K562 (cell line): Measurements from ENCODE around the gene FAM114A2. TPM values are rescaled to one million over a fixed set of nuclear protein-coding genes. Genes with fewer than 3 reads are reported as not detected.

ENCODE experiments used
- FOXK1 ChIP-seq: sonication (generic); formaldehyde crosslinking; IDR thresholded peaks from 2 replicates; pipeline ENCODE4 v1.8.0; 2022; ENCODE audit warnings: missing genetic modification reagents, mild to moderate bottlenecking, borderline replicate concordance
- GATAD2B ChIP-seq: fragments of 450-650 bp; IDR thresholded peaks from 2 replicates; pipeline ENCODE4 v1.6.1; 2017; ENCODE audit warnings: mild to moderate bottlenecking, borderline replicate concordance
- JUN ChIP-seq, 2 experiments: sonication (generic) in 1 of 2; formaldehyde crosslinking in 1 of 2; IDR thresholded peaks; 2 replicates each; pipeline versions ENCODE4 v1.6.1 to v1.8.0; 2012 to 2022; ENCODE audit warnings: borderline replicate concordance in 2 of 2, mild to moderate bottlenecking in 2 of 2, improper control_type of control experiment in 1 of 2, low read depth in 1 of 2, low read length in 1 of 2, missing genetic modification reagents in 1 of 2
- MTA3 ChIP-seq: fragments of 450-650 bp; formaldehyde crosslinking; IDR thresholded peaks from 2 replicates; pipeline ENCODE4 v1.6.1; 2017; ENCODE audit warnings: mild to moderate bottlenecking, borderline replicate concordance
- NUFIP1 ChIP-seq: fragments of 450-650 bp; IDR thresholded peaks from 2 replicates; pipeline ENCODE4 v1.6.1; 2018; ENCODE audit not compliant: partially characterized antibody
- RAD51 ChIP-seq: fragments of 450-650 bp; IDR thresholded peaks from 2 replicates; pipeline ENCODE4 v1.7.1; 2016; ENCODE audit warnings: low read depth, mild to moderate bottlenecking, borderline replicate concordance
- SIN3B ChIP-seq: fragments of 450-650 bp; IDR thresholded peaks from 2 replicates; pipeline ENCODE4 v1.6.1; 2017; ENCODE audit warnings: low read depth, mild to moderate bottlenecking, moderate library complexity
- SREBF1 ChIP-seq: fragments of 150-350 bp; IDR thresholded peaks from 2 replicates; pipeline ENCODE4 v1.6.1; 2014; ENCODE audit warnings: antibody characterized with exemption, low read depth, low read length, borderline replicate concordance
- ZNF551 ChIP-seq: fragments of 250-450 bp; sonication (Bioruptor Pico); IDR thresholded peaks from 2 replicates; pipeline ENCODE4 v1.5.0; 2021; ENCODE audit warnings: mild to moderate bottlenecking, moderate library complexity
- ZNF586 ChIP-seq: fragments of 450-650 bp; formaldehyde crosslinking; conservative IDR thresholded peaks from 2 replicates; pipeline ENCODE4 v1.4.0; 2020; ENCODE audit warnings: mild to moderate bottlenecking, moderate library complexity
- polyA plus RNA-seq, 8 experiments: library from polyadenylated mRNA; depleted of rRNA in 4 of 8; stranded (reverse) in 5 of 8; unstranded in 3 of 8; fragments of >200 nt; fragmentation: Nextera tagmentation in 2 of 8; fragmentation: Illumina TruSeq in 1 of 8; extraction: Ambion mirVana in 2 of 8; extraction: Trizol in 1 of 8; gene quantifications; 2 replicates each; pipeline versions ENCODE4 v1.2.1 to v1.2.3, GENCODE V29; 2011 to 2014; ENCODE audit warnings: inconsistent platforms in 1 of 8, missing spikeins in 1 of 8
- total RNA-seq, 7 experiments: library from RNA; depleted of rRNA in 6 of 7; stranded (reverse); fragments of >200 nt in 6 of 7; fragmentation: Illumina TruSeq in 2 of 7; extraction: Trizol in 2 of 7; gene quantifications; 2 replicates each; pipeline versions ENCODE4 v1.2.1 to v1.2.3, GENCODE V29; 2011 to 2021; ENCODE audit warnings: low replicate concordance in 1 of 7
- TF ChIP-seq, protein P1 (sequence below): sonication (generic); formaldehyde crosslinking; IDR thresholded peaks from 2 replicates; pipeline ENCODE4 v1.8.0; 2022; ENCODE audit warnings: mild to moderate bottlenecking, missing genetic modification reagents
- TF ChIP-seq, protein P2 (sequence below): IDR thresholded peaks from 3 replicates; pipeline ENCODE4 v1.6.1; 2011; ENCODE audit warnings: borderline replicate concordance, mild to moderate bottlenecking, moderate library complexity; ENCODE audit not compliant: insufficient read length; ENCODE audit errors: extremely low read depth
- TF ChIP-seq, protein P3 (sequence below), 2 experiments: IDR thresholded peaks; 2 replicates each; pipeline ENCODE4 v1.6.1; 2012; ENCODE audit warnings: improper control_type of control experiment in 2 of 2, low read depth in 2 of 2, low read length in 2 of 2, borderline replicate concordance in 1 of 2

The FAM114A2 gene
- total and polyA plus RNA-seq, 9 of the 15 experiments (the other 6 are each of a cell fraction or from before 2014, with no cell fraction given) = 14.4 to 28.1 (median 21.2) TPM

DNA sequence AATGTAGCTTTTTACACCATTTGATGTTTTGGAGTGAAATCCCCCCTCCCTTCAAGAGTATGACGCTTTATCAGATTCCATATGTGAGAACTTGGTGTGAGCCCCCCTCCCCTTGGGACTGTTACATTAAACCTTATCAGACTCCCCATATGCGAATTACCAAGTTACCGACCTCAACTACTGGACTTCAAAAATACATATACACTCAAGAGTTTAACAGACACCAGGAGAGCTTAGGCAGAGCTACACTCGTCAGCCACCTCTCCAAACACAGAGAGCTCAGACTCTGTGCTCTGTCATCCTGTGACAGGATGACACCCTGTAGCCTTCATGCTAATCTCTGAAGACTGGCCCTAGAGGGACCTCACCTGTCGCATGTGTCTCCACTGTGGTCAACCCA lies 50.2 kb downstream of the FAM114A2 start (continued):
- TF ChIP-seq, protein P1, sequence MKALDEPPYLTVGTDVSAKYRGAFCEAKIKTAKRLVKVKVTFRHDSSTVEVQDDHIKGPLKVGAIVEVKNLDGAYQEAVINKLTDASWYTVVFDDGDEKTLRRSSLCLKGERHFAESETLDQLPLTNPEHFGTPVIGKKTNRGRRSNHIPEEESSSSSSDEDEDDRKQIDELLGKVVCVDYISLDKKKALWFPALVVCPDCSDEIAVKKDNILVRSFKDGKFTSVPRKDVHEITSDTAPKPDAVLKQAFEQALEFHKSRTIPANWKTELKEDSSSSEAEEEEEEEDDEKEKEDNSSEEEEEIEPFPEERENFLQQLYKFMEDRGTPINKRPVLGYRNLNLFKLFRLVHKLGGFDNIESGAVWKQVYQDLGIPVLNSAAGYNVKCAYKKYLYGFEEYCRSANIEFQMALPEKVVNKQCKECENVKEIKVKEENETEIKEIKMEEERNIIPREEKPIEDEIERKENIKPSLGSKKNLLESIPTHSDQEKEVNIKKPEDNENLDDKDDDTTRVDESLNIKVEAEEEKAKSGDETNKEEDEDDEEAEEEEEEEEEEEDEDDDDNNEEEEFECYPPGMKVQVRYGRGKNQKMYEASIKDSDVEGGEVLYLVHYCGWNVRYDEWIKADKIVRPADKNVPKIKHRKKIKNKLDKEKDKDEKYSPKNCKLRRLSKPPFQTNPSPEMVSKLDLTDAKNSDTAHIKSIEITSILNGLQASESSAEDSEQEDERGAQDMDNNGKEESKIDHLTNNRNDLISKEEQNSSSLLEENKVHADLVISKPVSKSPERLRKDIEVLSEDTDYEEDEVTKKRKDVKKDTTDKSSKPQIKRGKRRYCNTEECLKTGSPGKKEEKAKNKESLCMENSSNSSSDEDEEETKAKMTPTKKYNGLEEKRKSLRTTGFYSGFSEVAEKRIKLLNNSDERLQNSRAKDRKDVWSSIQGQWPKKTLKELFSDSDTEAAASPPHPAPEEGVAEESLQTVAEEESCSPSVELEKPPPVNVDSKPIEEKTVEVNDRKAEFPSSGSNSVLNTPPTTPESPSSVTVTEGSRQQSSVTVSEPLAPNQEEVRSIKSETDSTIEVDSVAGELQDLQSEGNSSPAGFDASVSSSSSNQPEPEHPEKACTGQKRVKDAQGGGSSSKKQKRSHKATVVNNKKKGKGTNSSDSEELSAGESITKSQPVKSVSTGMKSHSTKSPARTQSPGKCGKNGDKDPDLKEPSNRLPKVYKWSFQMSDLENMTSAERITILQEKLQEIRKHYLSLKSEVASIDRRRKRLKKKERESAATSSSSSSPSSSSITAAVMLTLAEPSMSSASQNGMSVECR (CRISPR knock-in tag) = no peak
- TF ChIP-seq RAD51 (no peak), MTA3 (no peak), GATAD2B (no peak), ZNF551 (CRISPR knock-in tag) (no peak), ZNF586 (CRISPR knock-in tag) (no peak), SREBF1 (no peak), FOXK1 (CRISPR knock-in tag) (no peak), NUFIP1 (no peak), SIN3B (no peak), JUN (IDR thresholded peaks at IDR 0.05; ENCODE audit: borderline replicate concordance, low read depth, low read length) (no peak), JUN (CRISPR knock-in tag; IDR thresholded peaks at IDR 0.05; ENCODE audit: borderline replicate concordance) (no peak)
- TF ChIP-seq, protein P2, sequence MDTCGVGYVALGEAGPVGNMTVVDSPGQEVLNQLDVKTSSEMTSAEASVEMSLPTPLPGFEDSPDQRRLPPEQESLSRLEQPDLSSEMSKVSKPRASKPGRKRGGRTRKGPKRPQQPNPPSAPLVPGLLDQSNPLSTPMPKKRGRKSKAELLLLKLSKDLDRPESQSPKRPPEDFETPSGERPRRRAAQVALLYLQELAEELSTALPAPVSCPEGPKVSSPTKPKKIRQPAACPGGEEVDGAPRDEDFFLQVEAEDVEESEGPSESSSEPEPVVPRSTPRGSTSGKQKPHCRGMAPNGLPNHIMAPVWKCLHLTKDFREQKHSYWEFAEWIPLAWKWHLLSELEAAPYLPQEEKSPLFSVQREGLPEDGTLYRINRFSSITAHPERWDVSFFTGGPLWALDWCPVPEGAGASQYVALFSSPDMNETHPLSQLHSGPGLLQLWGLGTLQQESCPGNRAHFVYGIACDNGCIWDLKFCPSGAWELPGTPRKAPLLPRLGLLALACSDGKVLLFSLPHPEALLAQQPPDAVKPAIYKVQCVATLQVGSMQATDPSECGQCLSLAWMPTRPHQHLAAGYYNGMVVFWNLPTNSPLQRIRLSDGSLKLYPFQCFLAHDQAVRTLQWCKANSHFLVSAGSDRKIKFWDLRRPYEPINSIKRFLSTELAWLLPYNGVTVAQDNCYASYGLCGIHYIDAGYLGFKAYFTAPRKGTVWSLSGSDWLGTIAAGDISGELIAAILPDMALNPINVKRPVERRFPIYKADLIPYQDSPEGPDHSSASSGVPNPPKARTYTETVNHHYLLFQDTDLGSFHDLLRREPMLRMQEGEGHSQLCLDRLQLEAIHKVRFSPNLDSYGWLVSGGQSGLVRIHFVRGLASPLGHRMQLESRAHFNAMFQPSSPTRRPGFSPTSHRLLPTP = no peak
- TF ChIP-seq, protein P3, sequence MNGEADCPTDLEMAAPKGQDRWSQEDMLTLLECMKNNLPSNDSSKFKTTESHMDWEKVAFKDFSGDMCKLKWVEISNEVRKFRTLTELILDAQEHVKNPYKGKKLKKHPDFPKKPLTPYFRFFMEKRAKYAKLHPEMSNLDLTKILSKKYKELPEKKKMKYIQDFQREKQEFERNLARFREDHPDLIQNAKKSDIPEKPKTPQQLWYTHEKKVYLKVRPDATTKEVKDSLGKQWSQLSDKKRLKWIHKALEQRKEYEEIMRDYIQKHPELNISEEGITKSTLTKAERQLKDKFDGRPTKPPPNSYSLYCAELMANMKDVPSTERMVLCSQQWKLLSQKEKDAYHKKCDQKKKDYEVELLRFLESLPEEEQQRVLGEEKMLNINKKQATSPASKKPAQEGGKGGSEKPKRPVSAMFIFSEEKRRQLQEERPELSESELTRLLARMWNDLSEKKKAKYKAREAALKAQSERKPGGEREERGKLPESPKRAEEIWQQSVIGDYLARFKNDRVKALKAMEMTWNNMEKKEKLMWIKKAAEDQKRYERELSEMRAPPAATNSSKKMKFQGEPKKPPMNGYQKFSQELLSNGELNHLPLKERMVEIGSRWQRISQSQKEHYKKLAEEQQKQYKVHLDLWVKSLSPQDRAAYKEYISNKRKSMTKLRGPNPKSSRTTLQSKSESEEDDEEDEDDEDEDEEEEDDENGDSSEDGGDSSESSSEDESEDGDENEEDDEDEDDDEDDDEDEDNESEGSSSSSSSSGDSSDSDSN (IDR thresholded peaks at IDR 0.05; ENCODE audit: borderline replicate concordance in 1 of 2, low read depth in 2 of 2, low read length in 2 of 2) = no peak
